Natural killer cell treated with Interleukin-12 subunit alpha and Interleukin-12 subunit beta and Interleukin-15 and Interleukin-18, amount 100 ng/mL, for 72 hours (primary cell): Measurements from ENCODE around the gene AQP4. TPM values are rescaled to one million over a fixed set of nuclear protein-coding genes. Genes with fewer than 3 reads are reported as not detected.

ENCODE experiments used
- ATAC-seq, 2 donors: fragments of 150-1000 bp; cut with Tn5 transposase in 1 of 2; sonication (Bioruptor Pico), chemical (Tn5 transposase) in 1 of 2; 2 replicates each; pipeline ENCODE4 v1.10.0; 2021
- DNase-seq: peaks from one replicate; pipeline ENCODE4 v3.0.0; 2022; ENCODE audit warnings: low spot score
- H3K27ac Mint-ChIP-seq, 2 donors: 1 replicate in 1 of 2; 2 replicates in 1 of 2; pipeline ENCODE4 v1.8.0; 2022; ENCODE audit warnings: mixed read lengths in 2 of 2, mild to moderate bottlenecking in 1 of 2, moderate library complexity in 1 of 2
- H3K27me3 Mint-ChIP-seq, 2 donors: 1 replicate in 1 of 2; 2 replicates in 1 of 2; pipeline ENCODE4 v1.8.0; 2022; ENCODE audit warnings: mixed read lengths in 2 of 2
- H3K36me3 Mint-ChIP-seq: one replicate; pipeline ENCODE4 v1.8.0; 2022; ENCODE audit warnings: mixed read lengths
- H3K4me1 Mint-ChIP-seq, 2 donors: 1 replicate in 1 of 2; 2 replicates in 1 of 2; pipeline ENCODE4 v1.8.0; 2022; ENCODE audit warnings: low read depth in 2 of 2, mixed read lengths in 2 of 2, mild to moderate bottlenecking in 1 of 2
- H3K4me3 Mint-ChIP-seq: one replicate; pipeline ENCODE4 v1.8.0; 2022; ENCODE audit warnings: mixed read lengths
- H3K9me3 Mint-ChIP-seq: 2 replicates; pipeline ENCODE4 v1.8.0; 2022; ENCODE audit warnings: mixed read lengths
- total RNA-seq, 2 donors: library from RNA; stranded (reverse); gene quantifications; one replicate each; pipeline ENCODE4 v1.2.3, GENCODE V29; 2022

Gene AQP4
- total RNA-seq, 2 donors from 2014 or later, result not detected

DNA sequence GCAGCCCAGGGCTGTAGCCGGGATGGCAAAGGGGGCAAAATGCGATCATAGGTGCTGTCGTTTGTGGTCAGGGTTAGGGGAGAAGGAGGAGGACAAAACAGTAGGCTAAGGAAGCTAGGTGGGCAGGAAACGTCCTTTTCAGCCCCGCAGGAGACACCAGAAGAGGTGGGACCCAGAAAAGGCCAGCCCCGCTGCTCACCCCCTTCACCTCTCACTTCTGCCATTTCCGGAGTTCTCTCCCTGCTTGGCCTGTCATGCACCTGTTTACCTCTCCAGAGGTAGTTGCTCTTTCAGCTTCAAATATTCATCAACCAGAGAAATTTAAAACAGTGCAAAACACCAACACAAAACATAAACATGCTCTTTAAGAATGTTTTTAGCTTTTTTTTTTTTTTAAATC is 849 bp downstream of the AQP4 start:
- no peaks in the 10 kb centered on the region for H3K4me1 Mint-ChIP-seq
- no peak overlapping the region for H3K27ac Mint-ChIP-seq
- H3K9me3 Mint-ChIP-seq, result no peaks in the 10 kb centered on the region
- no peak for DNase-seq
- H3K4me3 Mint-ChIP-seq, result no peak overlapping the region
- no peaks in the 10 kb centered on the region for H3K36me3 Mint-ChIP-seq
- H3K27me3 Mint-ChIP-seq, result peaks cover 0 to 7% of the 10 kb centered on the region in 2 donors
- no peak for ATAC-seq

- no peaks in the 10 kb centered on the region for H3K9me3 Mint-ChIP-seq
- H3K27ac Mint-ChIP-seq, result no peak overlapping the region
- peaks cover 0 to 7% of the 10 kb centered on the region in 2 donors for H3K27me3 Mint-ChIP-seq
- H3K4me3 Mint-ChIP-seq, result no peak overlapping the region
- DNase-seq, result no peak
- no peaks in the 10 kb centered on the region for H3K4me1 Mint-ChIP-seq
- ATAC-seq, result no peak
- no peaks in the 10 kb centered on the region for H3K36me3 Mint-ChIP-seq
These were observed 1.5 kb downstream of the AQP4 start for GRCh38 chr18:26863921-26864497.

DNA sequence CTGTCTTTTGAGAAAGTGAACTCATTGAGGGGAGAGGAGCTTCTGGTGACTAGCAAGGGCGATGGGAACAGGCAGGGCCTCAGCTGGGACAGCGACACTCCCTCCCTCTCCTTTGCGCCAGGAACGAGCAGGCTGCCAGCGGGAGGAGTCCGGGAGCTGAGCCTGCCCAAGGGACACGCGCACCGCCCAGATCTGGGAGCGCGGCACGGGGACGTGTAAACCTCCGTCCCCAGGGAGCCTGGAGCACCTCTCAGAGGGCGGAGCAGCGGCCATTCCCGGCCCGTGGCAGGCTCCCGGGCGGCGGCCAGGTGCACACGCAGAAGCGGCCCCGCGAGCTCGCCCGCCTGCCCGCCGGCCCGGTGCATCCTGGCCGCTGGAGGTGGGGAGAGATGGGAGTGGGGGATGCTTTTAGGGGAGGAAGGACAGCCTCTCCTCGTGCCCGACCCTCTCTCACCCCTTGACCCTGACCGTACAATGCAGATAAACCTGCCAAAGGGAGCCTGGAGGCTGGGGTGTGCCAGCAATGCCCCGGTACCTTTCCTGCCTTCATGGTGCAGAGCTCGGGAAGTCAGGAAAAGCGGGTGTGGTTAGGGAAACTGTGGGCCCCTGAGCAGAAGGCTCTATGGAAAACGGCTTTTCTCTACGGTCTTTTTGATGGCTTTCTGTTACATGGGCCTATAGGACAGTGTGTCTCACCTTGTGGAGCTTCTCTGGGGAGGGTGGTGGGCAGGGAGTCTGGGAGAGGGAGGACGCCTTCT is 2.2 kb downstream of the AQP4 start:
- Mint-ChIP-seq H3K4me1 (no peaks in the 10 kb centered on the region), H3K4me3 (no peak overlapping the region), H3K27ac (no peak overlapping the region), H3K27me3 (peaks cover 0 to 7% of the 10 kb centered on the region in 2 donors), H3K9me3 (no peaks in the 10 kb centered on the region), H3K36me3 (no peaks in the 10 kb centered on the region)
- peak in 1 of 2 donors; percentile 40 for ATAC-seq
- no peak for DNase-seq

- Mint-ChIP-seq H3K36me3 (no peaks in the 10 kb centered on the region), H3K9me3 (no peaks in the 10 kb centered on the region), H3K27me3 (peaks cover 0 to 7% of the 10 kb centered on the region in 2 donors), H3K4me3 (no peak overlapping the region), H3K27ac (no peak overlapping the region), H3K4me1 (no peaks in the 10 kb centered on the region)
- no peak for DNase-seq
- ATAC-seq, result no peak
These were observed 3.4 kb downstream of the AQP4 start for GRCh38 chr18:26862084-26862483.

GRCh38 chr18:26854292-26854881 is 11.1 kb downstream of the AQP4 start:
- Mint-ChIP-seq H3K27me3 (no peaks in the 10 kb centered on the region), H3K9me3 (peaks cover 4% of the 10 kb centered on the region), H3K27ac (no peak overlapping the region), H3K4me1 (no peaks in the 10 kb centered on the region), H3K36me3 (no peaks in the 10 kb centered on the region), H3K4me3 (no peak overlapping the region)
- DNase-seq (no peak), ATAC-seq (no peak)

DNA sequence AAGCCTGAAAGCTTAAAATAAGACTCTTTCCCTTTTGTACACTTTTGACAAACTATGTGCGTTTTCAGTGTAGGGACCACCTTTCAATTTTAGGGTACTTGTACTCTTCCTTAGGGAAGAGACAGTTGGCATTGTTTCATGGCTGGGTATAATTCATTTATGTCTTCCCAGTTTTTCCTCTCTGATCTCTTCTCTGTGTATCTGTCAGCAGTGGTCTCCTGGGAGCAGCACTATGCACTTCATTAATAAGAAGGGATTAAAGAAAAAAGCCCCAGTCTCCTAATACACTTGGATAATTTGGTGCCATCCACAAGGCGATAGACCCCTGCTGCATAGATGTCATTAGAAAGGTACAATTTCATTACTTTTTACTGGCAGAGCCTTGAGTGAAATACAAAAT is 12.1 kb downstream of the AQP4 start:
- no peaks in the 10 kb centered on the region for H3K36me3 Mint-ChIP-seq
- DNase-seq (no peak), ATAC-seq (no peak)
- no peak overlapping the region for H3K4me3 Mint-ChIP-seq
- H3K27ac Mint-ChIP-seq, result no peak overlapping the region
- H3K9me3 Mint-ChIP-seq, result peaks cover 4% of the 10 kb centered on the region
- no peaks in the 10 kb centered on the region for H3K4me1 Mint-ChIP-seq
- H3K27me3 Mint-ChIP-seq, result no peaks in the 10 kb centered on the region

GRCh38 chr18:26843760-26844159 is 21.7 kb downstream of the AQP4 start:
- no peaks in the 10 kb centered on the region for H3K27me3 Mint-ChIP-seq
- H3K27ac Mint-ChIP-seq, result no peak overlapping the region
- no peaks in the 10 kb centered on the region for H3K4me1 Mint-ChIP-seq
- no peaks in the 10 kb centered on the region for H3K36me3 Mint-ChIP-seq
- H3K4me3 Mint-ChIP-seq, result no peak overlapping the region
- ATAC-seq (no peak), DNase-seq (no peak)
- peaks cover 9% of the 10 kb centered on the region for H3K9me3 Mint-ChIP-seq

DNA sequence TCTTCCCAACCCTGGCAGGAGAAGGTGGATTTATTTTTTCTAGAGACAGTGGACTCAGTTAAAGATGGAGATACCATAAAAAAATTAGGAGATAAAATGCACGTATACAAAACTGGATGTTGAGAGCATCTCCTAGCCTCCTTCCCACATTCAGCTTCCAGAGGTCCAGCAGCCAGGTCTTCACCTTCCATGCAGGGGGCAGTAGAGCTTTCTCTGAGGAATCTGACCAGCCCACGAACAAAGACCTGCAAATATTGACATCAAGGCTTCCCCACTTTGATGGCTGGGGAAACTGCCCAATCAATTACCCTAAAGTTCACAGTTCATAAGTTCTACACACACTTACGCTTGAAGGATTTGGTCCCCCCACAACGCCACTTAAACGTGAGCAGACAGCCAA is 24.5 kb downstream of the AQP4 start:
- DNase-seq (no peak), ATAC-seq (no peak)
- no peaks in the 10 kb centered on the region for H3K27me3 Mint-ChIP-seq
- no peak overlapping the region for H3K27ac Mint-ChIP-seq
- H3K9me3 Mint-ChIP-seq, result peaks cover 9% of the 10 kb centered on the region
- no peaks in the 10 kb centered on the region for H3K4me1 Mint-ChIP-seq
- no peaks in the 10 kb centered on the region for H3K36me3 Mint-ChIP-seq
- no peak overlapping the region for H3K4me3 Mint-ChIP-seq

DNA sequence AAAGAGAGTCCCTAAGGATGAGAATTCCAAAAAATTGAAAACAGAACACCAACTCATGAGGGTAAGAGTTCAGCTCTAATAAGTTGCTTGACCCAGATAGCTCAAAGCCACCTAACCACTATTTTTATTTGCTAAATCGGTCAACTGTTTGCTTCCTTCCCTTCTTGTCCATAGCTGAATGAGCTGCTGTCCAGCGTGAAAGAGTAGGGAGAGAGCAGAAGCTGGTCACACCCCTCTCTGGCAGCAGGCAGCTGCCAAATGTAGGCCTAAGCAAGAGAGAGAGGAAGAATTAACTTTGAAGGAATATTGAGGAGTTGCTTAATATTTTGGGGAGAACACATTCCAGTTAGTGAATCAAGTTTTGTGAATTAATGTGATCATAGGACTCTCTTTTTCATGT is 25.9 kb downstream of the AQP4 start:
- no peak for ATAC-seq
- peaks cover 9% of the 10 kb centered on the region for H3K9me3 Mint-ChIP-seq
- no peak overlapping the region for H3K27ac Mint-ChIP-seq
- H3K4me1 Mint-ChIP-seq, result no peaks in the 10 kb centered on the region
- no peak for DNase-seq
- no peaks in the 10 kb centered on the region for H3K27me3 Mint-ChIP-seq
- no peaks in the 10 kb centered on the region for H3K36me3 Mint-ChIP-seq
- no peak overlapping the region for H3K4me3 Mint-ChIP-seq

- Mint-ChIP-seq H3K27ac (no peak overlapping the region), H3K4me1 (no peaks in the 10 kb centered on the region), H3K27me3 (no peaks in the 10 kb centered on the region), H3K36me3 (no peaks in the 10 kb centered on the region), H3K4me3 (no peak overlapping the region), H3K9me3 (peaks cover 4% of the 10 kb centered on the region)
- no peak for DNase-seq
- ATAC-seq, result no peak
These were observed 33.2 kb downstream of the AQP4 start for GRCh38 chr18:26832302-26832701.

GRCh38 chr18:26827581-26827980 is 37.9 kb downstream of the AQP4 start:
- no peak overlapping the region for H3K4me3 Mint-ChIP-seq
- no peaks in the 10 kb centered on the region for H3K4me1 Mint-ChIP-seq

DNA sequence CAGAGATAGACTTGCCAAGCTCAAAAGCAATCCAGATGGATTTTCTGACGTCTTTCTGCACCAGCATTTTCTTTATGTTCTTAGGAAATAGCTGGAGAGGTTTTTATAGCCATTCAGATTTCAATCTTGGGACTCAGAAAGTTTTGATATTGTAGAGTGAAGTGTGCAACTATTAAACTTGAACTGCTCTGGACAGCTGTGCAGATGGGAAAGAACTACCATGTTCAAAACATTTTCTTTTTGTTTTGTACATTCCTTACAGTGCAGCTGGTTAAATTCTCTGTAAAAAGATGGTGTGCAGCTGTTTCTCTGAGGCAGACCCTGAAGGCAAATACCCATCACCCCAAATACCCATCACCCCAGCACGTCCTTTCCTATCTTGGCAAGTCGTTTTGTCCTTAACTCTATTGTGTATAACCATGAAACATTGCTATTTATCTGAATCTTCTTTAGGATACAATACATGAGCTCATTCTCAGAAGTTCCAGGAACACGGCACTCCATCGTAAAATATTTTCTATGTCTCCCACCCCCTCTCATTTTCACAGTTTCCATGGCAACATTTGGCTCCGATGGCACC is 38.8 kb downstream of the AQP4 start:
- Mint-ChIP-seq H3K36me3 (no peaks in the 10 kb centered on the region), H3K9me3 (peaks cover 4% of the 10 kb centered on the region), H3K27me3 (no peaks in the 10 kb centered on the region), H3K27ac (no peak overlapping the region), H3K4me1 (no peaks in the 10 kb centered on the region), H3K4me3 (no peak overlapping the region)
- DNase-seq, result no peak
- no peak for ATAC-seq

More at GRCh38 chr18:26827581-26827980, 37.9 kb downstream of the AQP4 start:
- peaks cover 4% of the 10 kb centered on the region for H3K9me3 Mint-ChIP-seq
- ATAC-seq (no peak), DNase-seq (no peak)
- no peak overlapping the region for H3K27ac Mint-ChIP-seq
- H3K27me3 Mint-ChIP-seq, result no peaks in the 10 kb centered on the region
- H3K36me3 Mint-ChIP-seq, result no peaks in the 10 kb centered on the region

- Mint-ChIP-seq H3K36me3 (peaks cover 9% of the 10 kb centered on the region), H3K4me1 (no peaks in the 10 kb centered on the region), H3K27me3 (no peaks in the 10 kb centered on the region), H3K4me3 (no peak overlapping the region), H3K27ac (no peak overlapping the region), H3K9me3 (peaks cover 13% of the 10 kb centered on the region)
- DNase-seq (no peak), ATAC-seq (no peak)
These were observed 44.3 kb downstream of the AQP4 start for GRCh38 chr18:26821181-26821580.

- no peak overlapping the region for H3K4me3 Mint-ChIP-seq
- no peaks in the 10 kb centered on the region for H3K27me3 Mint-ChIP-seq
- no peak overlapping the region for H3K27ac Mint-ChIP-seq
- H3K36me3 Mint-ChIP-seq, result peaks cover 9% of the 10 kb centered on the region
- ATAC-seq (no peak), DNase-seq (no peak)
- peaks cover 17% of the 10 kb centered on the region for H3K9me3 Mint-ChIP-seq
- no peaks in the 10 kb centered on the region for H3K4me1 Mint-ChIP-seq
These were observed 46.5 kb downstream of the AQP4 start for GRCh38 chr18:26819046-26819445.
